NCI-H1436 (cell line): ENCODE results near the gene PCLO.
"Not testable (repeated sequence)": the region's sequence is repeated elsewhere in the genome, so short reads cannot be mapped to it uniquely, and the experiment has no call there.

ENCODE experiments used
- DNase-seq: peaks from one replicate; lab custom pipeline; 2025; lab: John Stamatoyannopoulos, UW

The PCLO gene

DNA sequence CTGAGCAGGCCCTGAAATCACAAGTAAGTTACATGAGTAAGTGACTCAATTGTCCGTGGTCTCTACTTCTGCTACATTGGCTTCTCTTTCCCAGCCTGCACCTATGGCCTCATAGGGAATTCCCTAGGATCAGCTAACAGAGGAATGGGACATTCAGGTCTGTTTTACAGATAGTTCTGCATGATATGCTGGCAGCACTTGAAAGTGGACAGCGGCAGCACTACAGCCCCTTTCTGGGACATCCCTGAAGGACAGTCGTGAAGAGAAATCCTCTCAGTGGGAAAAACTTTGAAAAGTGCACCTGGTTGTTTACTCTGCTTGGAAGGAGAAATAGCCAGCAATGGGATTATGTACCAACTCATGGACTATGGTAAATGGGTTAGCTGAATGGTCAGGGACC, 426.1 kb downstream of the PCLO start:
- DNase-seq, result no peak

DNA sequence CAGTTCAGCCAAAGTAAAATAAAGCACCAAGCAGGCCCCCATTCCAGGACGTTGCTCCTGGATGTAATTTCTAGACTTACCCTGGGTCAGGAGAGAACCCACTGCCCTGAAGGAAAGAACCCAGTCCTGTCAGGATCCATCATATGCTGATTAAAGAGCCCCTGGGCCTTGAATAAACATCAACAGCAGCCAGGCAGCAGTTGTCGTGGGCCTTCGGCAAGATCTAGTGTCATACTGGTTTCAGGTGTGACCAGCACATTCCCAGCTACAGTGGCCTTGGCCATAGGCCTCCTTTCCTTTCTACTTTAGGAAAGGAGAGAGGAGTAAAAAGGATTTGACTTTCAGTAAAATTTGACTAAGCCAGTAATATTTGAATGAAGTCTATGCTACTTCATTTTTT, 430.0 kb downstream of the PCLO start:
- no peak for DNase-seq

DNA sequence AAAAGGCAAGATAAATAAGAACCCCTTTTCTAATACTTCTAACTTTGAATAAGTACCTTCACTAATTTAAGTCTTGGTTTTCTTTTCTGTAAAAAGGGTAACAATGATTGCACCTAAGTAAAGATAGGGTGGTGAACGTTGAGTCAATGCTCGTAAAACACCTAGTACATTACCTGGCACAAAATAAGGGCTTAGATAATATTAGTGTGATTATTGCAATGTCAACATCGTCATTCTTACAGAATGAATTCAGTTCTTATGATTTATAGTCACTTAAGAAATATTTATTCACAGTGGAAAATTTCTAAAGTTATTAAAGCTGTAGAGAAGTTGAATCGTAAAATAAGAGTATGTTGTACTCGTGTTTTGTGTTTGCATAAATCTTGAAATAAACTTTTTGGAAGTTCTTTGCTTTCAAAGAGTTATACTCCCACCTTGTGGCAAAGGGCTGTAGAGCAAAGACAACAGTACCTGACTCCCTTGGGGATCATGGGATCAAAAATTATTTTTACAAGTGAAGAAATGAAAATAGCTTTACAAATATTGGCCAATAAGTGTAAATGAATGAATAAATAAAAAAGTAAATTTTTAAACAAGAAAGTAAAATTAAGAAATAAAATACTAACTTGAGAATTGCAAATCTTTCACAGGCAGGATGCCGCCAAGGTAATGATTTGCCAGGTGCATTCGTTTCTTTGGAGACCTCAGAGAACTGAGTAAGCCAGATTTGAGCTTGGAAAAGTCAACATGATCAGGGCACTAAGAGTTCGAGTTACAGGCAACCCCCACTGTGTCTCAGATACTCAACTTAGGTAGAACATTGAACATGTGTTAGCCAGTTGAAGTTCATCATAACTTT, 433.3 kb downstream of the PCLO start:
- peak; percentile 60 for DNase-seq

DNA sequence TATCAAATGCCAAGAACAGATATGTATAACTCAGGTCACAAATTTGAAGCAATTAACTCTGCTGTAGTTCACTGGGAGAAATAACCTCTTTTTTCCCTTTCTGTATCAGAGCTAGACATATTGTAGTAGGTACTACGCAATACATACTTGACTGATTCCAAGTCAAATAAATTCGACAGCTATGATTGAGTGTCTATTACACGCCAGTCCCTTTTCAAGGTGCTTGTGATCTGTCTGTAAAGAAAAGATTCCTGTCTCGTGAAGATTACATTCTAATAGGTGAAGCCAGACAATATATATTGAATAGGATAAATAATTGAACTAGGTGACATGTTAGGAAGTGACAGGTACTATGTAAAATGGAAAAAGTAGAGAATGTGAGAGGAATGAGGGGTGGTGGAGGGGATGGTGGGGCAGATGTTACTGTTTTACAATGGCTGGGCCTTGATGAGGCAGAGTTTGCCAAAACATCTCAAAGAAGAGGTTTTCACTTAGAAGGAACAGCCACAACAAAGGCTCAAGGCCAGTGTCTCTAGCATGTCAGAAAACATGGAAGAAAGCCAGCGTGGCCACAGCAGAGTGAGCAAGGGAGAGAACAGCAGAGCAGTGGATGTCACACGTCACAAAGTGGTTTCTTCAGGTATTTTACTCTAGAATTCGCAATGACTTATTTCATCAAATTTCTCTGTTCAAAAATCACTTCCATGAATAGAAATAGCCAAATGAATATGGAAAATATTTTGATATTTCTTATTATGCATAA, 436.5 kb downstream of the PCLO start:
- no peak for DNase-seq

DNA sequence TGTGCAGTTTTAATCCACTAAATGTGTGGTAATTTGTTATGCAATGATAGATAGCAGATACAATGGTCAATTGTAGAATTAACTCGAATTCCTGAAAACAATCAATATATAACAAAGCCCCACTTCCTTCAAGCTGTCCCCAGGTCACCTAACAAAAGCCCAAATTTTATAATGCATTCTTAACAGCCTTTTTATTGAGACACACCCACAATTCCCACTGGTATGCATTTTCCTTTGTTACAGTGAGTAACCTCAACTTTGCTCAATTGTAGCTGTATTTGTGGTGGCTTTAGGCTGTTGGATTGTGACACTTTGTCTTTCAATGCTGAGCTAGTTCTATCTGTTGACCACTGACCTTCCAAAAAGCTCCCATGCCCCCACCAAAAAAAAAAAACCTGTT, 439.3 kb downstream of the PCLO start:
- no peak for DNase-seq

DNA sequence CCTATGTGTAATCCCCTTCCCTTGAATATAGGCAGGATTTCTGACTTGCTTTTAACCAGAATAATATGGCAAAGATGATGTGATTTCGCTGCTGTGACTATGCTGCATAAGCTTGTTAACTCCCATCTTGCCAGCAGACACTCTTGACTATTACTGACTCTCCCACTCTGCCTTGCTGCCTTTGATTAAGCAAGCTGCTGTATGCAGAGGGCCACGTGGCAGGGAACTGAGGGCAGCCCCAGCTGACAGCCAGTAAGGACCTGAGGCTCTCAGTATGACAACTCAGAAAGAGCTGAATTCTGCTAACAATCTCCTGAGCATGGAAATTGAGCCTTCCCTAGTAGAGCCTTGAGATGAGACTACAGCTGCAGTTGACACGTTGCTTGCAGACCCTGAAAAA, 439.7 kb downstream of the PCLO start:
- no peak for DNase-seq

DNA sequence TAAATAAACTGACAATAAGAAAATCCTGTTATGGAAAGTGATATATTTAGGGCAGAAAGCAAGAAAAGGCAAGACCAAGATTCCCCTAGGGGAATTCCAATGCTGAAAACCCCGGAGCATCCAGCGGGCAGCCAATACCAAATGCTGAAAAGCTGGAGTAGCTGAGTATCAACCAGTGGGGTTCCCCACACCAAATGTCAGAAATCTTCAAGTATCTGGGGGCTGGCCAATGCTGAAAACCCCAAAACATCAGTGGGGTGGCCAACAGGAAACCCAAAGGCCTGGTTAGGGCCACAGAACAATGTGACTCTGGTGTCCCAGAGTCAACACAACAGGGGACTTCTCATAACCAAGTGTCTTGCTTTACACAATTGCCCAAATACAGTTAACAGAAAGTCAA, 447.3 kb downstream of the PCLO start:
- no peak for DNase-seq

DNA sequence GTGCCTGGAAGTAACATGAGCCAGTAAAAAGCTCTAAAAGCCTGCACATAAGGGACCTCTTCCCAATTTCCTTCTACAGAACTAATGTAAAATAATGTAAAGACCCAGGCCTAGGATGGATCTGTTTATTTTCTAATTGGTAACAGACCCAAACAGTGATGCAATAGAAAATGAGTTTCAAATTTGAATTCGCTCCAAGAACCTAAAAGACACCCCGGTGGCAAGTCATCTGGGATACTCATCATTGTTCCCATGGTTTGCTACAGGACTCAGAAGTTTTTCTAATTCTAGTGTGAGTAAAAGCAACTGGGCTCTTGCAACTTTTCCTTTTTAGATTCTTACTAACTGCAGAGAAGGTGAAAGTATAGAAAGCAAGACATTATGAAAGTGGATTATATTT, 447.8 kb downstream of the PCLO start:
- no peak for DNase-seq

DNA sequence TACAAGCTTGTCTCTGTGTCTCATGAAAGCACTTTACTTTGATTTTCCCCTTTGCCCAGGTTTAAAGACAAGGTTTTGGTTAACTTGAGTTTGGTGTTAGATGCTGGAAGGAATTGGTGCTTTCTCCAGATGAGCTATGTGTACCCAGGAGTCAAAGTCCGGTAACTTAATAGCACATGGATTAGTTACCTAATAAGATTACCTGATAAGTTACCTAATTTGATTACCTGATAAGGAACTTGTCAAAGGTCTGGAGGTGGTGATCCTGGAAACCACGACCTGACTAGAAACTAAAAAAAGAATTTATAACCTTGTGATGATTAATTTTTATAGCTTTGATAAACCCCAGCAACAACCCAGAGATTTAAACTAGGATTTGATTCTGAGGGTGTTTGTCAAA, 449.2 kb downstream of the PCLO start:
- DNase-seq, result no peak

DNA sequence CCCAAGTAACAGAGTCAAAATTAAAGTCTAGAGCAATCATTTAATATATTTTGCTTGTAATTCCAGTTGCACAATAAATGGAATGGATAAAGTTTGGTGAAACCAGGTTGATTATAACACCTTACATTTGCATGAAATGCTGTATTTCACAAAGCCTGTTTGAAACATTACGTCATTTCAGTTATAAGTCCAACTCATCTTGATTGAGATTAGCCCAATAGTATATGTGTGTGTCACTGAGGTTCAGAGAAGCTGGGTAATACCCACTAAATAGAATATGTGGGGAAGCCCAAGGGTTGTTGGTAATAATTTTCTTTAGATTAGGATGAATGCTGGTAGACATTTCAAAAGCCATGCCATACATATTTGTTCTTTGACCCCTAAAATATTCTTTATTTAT, 456.3 kb downstream of the PCLO start:
- DNase-seq, result not testable (repeated sequence)

DNA sequence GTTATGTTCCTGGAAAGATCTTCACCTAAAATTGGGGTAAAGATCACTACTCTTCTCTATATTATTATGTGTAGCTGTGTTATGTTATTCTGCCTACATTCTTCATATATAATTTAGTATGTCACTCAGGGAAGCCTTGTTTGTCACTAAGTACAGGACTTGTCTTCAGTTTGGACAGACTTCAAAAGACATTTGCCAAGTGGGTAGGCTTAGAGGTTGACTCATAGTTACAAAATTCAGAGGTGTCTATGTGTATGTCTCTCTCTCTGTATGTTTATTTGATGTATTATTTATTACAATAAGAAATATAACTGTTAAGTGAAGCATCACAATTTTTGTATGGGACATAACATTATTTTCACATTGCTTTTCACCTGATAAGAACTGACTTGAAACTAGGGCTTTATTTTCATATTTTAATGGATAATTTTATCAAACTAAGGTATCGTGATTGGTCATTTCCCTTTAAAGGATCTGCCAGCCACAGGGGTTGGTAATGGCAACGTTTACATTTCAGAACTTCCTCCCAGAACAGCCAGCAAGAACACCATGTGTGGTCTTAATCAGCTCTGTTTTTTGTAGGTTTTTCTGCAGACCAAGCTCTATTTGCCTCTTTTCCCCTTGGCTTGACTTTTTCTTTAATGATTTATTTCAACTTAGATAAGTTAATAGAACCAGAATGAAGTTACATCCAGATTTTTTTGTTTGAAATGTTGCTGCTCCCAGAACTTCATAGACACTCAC, 457.0 kb downstream of the PCLO start:
- DNase-seq, result no peak

DNA sequence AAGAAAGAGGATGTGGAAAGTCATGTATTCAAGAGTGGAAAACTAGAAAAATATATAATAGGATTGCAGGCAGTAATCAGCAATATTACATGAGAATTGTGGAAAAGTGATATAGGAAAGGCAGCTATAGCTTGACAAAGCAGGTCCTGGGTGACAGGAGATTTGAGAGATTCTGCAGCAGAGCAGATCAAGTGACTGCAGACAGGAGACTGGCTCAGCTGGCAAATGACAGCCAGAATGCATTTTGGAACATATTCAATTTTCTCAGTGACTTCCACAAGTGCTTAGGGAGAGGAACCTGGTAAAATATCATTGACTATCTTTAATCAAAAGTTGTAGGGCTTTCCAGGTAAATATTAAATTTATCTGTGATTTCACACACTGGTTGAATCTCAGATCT, 458.6 kb downstream of the PCLO start:
- DNase-seq, result no peak
